Suprapubic skin (tissue), 3 donors: Measurements from ENCODE around the gene TRIM47.

Experiments
- POLR2AphosphoS5 ChIP-seq, 3 donors: sonication (generic); formaldehyde crosslinking; IDR thresholded peaks; one replicate each; pipeline ENCODE4 v1.6.1; 2017; ENCODE audit warnings: antibody characterized with exemption in 3 of 3
- TF ChIP-seq, protein P1 (sequence below), 2 donors: fragments of 200-600 bp in 1 of 2; fragments of 450-650 bp in 1 of 2; sonication (generic) in 1 of 2; IDR thresholded peaks; one replicate each; pipeline ENCODE4 v1.5.1; 2016 to 2019; ENCODE audit warnings: antibody characterized with exemption in 2 of 2, mild to moderate bottlenecking in 1 of 2, moderate library complexity in 1 of 2

DNA sequence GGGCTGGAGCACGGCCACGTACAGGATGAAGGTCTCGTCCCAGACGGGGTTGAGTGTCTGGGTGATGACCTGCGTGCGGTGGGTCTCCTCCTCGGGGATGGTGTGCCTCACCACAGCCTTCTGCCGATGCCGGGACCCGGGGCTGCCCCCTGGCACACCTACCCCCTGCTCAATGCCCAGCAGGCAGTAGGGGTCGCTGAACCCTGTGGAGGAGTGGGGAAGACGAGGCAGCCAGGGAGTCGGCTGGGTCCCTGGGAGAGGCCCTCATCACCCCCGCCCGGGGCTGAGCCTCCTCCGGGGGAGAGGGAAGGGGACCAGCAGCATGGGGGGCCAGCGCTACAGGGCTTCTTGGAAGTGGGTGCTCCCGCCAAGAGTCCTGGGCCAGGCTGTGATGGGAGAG lies 36.0 kb downstream of the TRIM47 start:
- TF ChIP-seq POLR2AphosphoS5 (IDR thresholded peaks at IDR 0.05), result no peak
- TF ChIP-seq, protein P1, sequence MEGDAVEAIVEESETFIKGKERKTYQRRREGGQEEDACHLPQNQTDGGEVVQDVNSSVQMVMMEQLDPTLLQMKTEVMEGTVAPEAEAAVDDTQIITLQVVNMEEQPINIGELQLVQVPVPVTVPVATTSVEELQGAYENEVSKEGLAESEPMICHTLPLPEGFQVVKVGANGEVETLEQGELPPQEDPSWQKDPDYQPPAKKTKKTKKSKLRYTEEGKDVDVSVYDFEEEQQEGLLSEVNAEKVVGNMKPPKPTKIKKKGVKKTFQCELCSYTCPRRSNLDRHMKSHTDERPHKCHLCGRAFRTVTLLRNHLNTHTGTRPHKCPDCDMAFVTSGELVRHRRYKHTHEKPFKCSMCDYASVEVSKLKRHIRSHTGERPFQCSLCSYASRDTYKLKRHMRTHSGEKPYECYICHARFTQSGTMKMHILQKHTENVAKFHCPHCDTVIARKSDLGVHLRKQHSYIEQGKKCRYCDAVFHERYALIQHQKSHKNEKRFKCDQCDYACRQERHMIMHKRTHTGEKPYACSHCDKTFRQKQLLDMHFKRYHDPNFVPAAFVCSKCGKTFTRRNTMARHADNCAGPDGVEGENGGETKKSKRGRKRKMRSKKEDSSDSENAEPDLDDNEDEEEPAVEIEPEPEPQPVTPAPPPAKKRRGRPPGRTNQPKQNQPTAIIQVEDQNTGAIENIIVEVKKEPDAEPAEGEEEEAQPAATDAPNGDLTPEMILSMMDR (IDR thresholded peaks at IDR 0.05), result no peak
